A673 (cell line): ENCODE data around the gene USP22.

Source experiments
- CTCF ChIP-seq: fragments of 300-800, 200-600 bp; sonication (generic); conservative IDR thresholded peaks from 2 replicates; pipeline ENCODE4 v1.5.1; 2017; ENCODE audit warnings: low read depth, mild to moderate bottlenecking, antibody characterized with exemption, low read length, moderate library complexity, mixed read lengths
- EZH2 ChIP-seq: fragments of 200-600 bp; sonication (generic); IDR thresholded peaks from 2 replicates; pipeline ENCODE4 v1.6.1; 2017; ENCODE audit warnings: borderline replicate concordance, low read depth, mild to moderate bottlenecking, mixed read lengths, antibody characterized with exemption, low read length; ENCODE audit not compliant: poor library complexity, severe bottlenecking

GRCh38 chr17:21020622-21021021, 22.2 kb downstream of the USP22 start:
- no peak for TF ChIP-seq CTCF
- no peak for TF ChIP-seq EZH2
